GM10248 (cell line): Measurements from ENCODE around the gene ZBED1.
"Not testable (repeated sequence)": the region's sequence is repeated elsewhere in the genome, so short reads cannot be mapped to it uniquely, and the experiment has no call there.

Experiments used
- CTCF ChIA-PET: fragments of 300-600 bp; sonication (Branson Sonifier 250); formaldehyde crosslinking; extraction: SDS; loops from one replicate; lab custom pipeline; 2021; ENCODE audit warnings: antibody characterized with exemption; lab: Yijun Ruan, JAX
- POLR2A ChIA-PET: fragments of 350-650 bp; sonication (Branson Sonifier 250); formaldehyde crosslinking; extraction: SDS; loops from one replicate; lab custom pipeline; 2020; ENCODE audit warnings: antibody characterized with exemption; lab: Yijun Ruan, JAX
- DNase-seq: peaks from one replicate; pipeline ENCODE4 v3.0.0; 2012; ENCODE audit errors: extremely low spot score
- TF ChIP-seq, protein P1 (sequence below): IDR thresholded peaks from 2 replicates; pipeline ENCODE4 v1.5.1; 2012; ENCODE audit warnings: mild to moderate bottlenecking, low read depth; ENCODE audit errors: extremely low read depth, missing control alignments, control extremely low read depth

ZBED1 gene

DNA sequence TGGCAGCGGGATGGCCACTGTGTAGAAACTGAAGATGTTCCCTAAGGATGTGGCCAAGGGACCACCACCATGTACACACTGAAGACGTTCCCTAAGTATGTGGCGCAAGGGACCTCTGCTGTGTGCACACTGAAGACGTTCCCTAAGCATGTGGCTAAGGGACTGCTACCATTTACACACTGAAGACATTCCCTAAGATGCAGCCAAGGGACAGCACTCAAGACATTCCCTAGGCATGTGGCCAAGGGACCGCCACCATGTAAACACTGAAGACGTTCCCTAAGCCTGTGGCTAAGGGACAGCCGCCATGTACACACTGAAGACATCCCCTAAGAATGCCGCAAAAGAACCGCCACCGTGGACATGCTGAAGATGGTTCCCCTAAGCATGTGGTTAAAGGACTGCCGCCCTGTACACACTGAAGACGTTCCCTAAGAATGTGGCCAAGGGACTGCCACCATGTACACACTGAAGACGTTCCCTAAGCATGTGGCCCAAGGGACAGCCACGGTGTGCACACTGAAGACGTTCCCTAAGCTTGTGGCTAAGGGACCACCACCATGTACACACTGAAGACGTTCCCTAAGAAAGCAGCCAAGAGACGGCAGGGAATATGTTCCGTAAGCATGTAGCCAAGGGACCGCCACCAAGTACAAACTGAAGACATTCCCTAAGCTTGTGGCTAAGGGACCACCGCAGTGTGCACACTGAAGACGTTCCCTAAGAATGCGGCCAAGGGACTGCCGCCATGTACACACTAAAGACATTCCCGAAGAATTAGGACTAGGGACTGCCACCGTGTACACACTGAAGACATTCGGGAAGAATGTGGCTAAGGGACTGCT is 43.3 kb downstream of the ZBED1 start:
- POLR2A ChIA-PET: no interaction called here
- DNase-seq: no peak

DNA sequence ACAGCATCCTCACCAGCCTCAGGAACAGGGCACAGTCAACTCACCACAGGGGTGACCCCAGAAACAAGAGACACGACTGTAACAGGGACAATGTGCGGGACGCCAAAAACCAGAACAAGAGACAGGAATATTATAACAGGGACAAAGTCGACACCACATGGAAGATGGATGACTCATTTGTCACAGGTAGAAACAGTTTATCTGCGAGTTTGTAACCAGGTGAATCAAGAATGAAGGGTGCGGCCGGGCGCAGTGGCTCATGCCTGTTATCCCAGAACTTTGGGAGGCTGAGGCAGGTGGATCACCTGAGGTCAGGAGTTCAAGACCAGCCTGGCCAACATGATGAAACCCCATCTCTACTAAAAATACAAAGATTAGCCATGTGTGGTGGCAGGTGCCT is 44.7 kb downstream of the ZBED1 start:
- POLR2A ChIA-PET, CTCF ChIA-PET, DNase-seq: not testable (repeated sequence)

More for the DNA sequence above, 43.3 kb downstream of the ZBED1 start:
- TF ChIP-seq, protein P1, sequence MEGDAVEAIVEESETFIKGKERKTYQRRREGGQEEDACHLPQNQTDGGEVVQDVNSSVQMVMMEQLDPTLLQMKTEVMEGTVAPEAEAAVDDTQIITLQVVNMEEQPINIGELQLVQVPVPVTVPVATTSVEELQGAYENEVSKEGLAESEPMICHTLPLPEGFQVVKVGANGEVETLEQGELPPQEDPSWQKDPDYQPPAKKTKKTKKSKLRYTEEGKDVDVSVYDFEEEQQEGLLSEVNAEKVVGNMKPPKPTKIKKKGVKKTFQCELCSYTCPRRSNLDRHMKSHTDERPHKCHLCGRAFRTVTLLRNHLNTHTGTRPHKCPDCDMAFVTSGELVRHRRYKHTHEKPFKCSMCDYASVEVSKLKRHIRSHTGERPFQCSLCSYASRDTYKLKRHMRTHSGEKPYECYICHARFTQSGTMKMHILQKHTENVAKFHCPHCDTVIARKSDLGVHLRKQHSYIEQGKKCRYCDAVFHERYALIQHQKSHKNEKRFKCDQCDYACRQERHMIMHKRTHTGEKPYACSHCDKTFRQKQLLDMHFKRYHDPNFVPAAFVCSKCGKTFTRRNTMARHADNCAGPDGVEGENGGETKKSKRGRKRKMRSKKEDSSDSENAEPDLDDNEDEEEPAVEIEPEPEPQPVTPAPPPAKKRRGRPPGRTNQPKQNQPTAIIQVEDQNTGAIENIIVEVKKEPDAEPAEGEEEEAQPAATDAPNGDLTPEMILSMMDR: no peak
- CTCF ChIA-PET: no interaction called here

DNA sequence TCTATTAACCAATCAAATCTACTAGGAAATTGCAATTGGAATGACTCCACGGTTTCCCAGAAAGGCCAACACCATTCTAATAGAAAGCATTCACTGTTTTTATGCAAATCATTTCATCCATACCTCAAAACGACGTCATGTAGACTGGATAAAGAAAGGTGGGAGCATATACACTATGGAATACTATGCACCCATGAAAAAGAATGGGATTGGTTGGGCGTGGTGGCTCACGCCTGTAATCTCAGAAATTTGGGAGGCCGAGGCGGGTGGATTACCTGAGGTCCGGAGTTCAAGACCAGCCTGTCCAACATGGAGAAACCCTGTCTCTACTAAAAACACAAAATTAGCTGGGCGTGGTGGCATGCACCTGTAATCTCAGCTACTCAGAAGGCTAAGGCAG is 46.2 kb downstream of the ZBED1 start:
- POLR2A ChIA-PET, CTCF ChIA-PET, DNase-seq: not testable (repeated sequence)

DNA sequence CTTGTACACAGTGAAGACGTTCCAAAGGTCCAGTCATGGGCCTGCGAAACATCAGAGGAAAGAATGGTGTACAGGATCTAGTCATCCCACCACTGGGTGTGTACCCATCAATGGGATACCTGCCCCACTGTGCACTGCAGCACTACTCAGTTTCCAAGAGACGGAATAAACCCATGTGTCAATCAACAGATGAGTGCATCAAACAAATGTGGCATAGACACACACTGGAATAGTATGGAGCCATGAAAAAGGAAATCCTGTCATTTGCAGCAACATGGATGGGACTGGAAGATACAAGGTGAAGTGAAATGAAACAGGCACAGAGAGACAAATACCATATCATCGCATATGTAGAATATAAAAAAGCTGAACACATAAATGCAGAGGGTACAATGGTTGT is 48.0 kb downstream of the ZBED1 start:
- POLR2A ChIA-PET: no interaction called here
- CTCF ChIA-PET: no interaction called here
- no peak for DNase-seq
- TF ChIP-seq, protein P1: no peak

DNA sequence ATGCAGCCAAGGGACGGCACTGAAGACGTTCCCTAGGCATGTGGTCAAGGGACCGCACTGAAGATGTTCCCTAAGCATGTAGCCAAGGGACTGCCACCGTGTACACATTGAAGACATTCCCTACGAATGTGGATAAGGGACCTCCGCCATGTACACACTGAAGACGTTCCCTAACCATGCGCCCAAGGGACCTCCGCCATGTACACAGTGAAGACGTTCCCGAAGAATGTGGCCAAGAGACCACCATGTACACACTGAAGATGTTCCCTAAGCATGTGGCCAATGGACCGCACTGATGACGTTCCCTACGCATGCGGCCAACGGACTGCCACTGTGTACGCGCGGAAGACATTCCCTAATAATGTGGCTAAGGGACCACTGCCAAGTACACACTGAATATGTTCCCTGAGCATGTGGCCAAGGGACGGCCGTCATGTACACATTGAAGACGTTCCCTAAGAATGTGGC is 48.4 kb downstream of the ZBED1 start:
- TF ChIP-seq, protein P1: no peak
- CTCF ChIA-PET: no interaction called here
- no peak for DNase-seq
- POLR2A ChIA-PET: no interaction called here

DNA sequence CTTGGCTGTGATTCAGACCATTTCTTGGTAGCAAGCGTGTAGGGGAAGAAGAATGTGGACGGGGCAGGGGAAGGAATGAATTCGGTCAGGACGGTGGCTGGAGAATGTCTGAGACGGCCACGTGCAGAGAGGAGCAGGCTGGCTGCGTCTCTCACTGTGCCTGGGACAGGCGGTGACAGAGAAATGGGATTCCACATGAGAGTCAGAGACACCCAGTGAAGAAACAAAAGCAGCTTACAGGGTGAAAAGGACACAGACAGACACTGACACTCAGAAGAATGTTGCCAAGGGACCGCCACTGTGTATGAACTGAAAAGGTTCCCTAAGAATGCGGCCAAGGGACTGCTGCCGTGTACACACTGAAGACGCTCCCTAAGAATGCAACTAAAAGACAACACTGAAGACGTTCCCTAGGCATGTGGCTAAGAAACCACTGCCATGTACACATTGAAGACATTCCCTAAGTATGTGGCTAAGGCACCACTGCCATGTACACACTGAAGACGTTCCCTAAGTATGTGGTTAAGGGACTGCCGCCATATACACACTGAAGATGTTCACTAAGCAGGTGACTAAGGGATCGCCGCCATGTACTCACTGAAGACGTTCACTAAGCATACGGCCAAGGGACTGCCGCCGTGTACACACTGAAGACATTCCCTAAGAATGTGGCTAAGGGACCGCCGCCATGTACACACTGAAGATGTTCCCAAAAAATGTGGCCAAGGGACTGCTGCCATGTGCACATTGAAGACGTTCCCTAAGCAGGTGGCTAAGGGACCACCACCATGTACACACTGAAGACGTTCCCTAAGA is 49.1 kb downstream of the ZBED1 start:
- POLR2A ChIA-PET: no interaction called here
- no peak for DNase-seq
- TF ChIP-seq, protein P1: no peak
- CTCF ChIA-PET: no interaction called here

DNA sequence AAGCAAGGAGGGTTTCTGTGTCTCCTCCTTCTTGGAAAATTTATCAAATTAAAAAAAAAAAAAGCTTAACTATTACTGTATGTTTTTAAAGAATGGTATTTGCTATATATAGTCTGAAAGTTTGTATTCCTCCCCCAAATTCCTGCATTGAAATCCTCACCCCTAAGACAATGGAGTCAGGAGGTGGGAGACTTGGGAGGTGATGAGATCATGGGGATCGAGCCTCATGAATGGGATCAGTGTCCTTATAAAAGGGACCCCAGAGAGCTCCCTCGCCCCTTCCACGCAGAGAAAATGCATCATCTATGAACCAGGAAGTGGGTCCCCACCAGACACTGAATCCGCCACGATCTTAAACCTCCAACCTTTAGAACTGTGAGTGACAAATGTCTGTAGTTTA is 50.1 kb downstream of the ZBED1 start:
- ChIA-PET POLR2A (no interaction called here), CTCF (no interaction called here)
- DNase-seq: no peak
- TF ChIP-seq, protein P1: no peak
